RPMI8226 (cell line): ENCODE data around the gene CHAF1B.

Source experiments
- DNase-seq: peaks from one replicate; pipeline ENCODE4 v3.0.0-alpha.2; 2015

The CHAF1B gene

DNA sequence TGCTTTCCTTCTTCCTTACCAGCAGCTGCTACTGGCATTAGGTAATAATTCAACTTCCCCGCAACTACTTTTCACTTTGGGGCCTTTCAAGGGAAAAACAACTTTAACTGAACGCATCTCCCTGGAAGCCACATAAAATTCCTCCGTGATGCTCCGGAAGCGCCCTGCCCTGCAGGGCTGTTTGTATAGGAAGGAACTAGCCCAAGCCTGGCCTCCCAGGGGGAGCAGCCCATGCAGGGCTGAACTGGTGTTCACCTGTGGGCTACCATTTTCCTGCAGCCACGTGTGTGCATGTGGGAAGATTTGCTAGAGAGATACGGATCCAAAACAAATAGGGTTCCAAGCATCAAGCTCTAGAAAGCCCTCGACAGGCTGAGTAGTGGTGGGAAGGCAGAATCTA is 80.3 kb downstream of the CHAF1B start:
- no peak for DNase-seq

DNA sequence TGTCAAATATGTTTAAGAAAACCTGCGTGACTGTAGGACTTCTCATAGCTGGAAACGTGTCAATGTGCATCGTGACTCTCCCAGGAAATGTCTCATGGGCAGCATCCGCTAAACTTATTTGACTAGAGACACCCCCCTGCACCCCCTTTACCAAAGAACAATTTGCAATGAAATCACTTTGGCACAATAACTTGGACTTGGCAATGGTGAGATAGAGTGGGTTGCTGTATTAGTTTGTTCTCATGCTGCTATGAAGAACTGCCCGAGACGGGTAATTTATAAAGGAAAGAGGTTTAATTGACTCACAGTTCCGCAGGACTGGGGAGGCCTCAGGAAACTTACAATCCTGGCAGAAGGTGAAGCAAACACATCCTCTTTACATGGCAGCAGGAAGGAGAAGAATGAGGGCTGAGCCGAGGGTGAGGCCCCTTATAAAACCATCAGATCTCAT is 80.9 kb downstream of the CHAF1B start:
- DNase-seq = no peak
